ENCODE results near the gene SERINC2.
"Not testable (repeated sequence)": the region's sequence is repeated elsewhere in the genome, so short reads cannot be mapped to it uniquely, and the experiment has no call there.

The SERINC2 gene

DNA sequence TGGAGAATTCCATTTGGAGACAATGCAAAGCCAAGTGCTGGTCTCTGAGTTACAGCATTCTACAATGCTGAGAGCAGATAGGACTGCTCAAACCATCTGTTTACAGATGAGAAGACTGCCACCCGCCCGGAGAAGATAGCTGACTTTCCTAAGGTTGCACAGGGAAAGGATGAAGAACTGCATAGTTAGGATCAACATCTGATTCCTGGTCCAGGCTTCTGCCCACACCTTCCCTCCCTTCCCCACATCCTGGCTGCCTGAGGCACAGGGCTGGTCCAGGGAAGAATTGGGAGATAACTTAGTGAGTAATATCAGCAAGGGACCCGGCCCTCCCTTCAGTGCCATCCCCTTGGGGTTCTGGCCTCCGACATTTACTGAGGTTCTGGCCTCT, 2.0 kb downstream of the SERINC2 start:
- no peak for DNase-seq (ENCODE audit: low spot score)

DNA sequence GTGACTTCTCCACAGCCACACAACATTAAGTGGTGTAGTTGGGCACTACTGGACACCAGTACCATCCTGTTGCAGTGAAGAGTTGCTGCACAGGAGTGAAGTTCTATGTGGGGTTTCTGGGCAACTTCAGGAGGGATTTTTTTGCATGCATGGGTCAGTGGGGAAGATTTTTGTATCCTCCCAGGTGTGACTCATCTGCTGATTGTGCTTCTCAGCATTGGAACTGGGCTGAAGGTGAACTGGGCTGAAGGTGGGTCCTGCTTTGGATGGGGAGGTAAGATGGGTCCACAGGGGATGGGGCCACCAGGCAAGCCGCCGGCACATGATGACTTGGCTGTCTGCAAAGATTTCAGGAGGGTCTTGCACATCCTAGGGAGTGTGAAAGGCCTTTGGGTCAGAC, 2.6 kb downstream of the SERINC2 start:
- no peak for DNase-seq (ENCODE audit: low spot score)

GRCh38 chr1:31416101-31416736, 3.2 kb downstream of the SERINC2 start:
- DNase-seq (ENCODE audit: low spot score): no peak

- DNase-seq (ENCODE audit: low spot score): no peak
Measured at GRCh38 chr1:31417148-31417547, 4.1 kb downstream of the SERINC2 start.

- DNase-seq (ENCODE audit: low spot score): no peak
Measured at GRCh38 chr1:31418626-31419323, 5.8 kb downstream of the SERINC2 start.

DNA sequence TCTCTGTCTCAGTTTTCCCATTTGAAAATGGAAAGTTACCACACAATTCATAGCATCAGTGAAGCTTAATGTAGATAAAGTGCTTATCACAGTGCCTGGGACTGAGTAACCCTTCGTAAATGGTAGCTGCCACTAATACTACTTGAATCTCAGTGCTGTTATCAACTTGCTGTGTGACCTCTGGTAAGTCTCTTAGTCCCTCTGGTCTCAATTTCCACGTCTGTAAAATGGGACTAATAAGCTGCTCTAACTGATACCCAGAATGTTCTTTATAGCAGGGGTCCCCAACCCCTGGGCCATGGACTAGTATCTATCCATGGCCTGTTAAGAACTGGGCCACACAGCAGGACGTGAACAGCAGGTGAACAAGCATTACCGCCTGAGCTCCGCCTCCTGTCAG, 7.7 kb downstream of the SERINC2 start:
- DNase-seq (ENCODE audit: low spot score): no peak

DNA sequence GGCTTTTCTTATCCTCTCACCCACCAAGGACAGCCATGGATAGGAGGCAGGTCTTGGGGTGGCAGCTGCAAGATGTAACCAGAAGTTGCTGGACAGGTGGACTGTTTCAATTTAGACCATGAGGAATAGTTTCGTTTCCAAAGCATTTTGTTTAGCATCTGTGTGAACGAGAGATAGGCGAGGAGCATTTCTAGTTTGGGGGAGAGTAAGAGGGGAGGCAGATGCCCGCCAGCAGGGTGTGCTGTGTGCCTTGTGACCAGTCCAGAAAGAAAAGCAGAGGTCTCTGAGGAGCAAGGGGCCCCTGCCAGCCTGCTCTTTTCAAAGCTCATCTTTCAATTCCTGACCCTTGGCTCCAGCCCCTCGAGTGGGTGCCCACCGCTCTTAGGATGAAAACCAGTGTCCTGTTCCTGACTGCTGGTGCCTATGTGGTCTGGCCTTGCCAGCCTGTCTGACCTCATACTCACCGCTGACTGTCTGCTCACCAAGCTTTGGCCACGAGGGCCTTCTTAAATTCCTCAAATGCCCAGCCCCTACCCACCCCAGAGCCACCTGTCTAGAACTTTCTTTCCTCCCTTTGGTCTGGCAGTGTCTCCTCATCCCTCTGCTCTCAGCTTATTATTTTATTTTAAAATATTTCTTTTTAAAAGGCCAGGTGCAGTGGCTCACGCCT, 8.5 kb downstream of the SERINC2 start:
- no peak for DNase-seq (ENCODE audit: low spot score)

DNA sequence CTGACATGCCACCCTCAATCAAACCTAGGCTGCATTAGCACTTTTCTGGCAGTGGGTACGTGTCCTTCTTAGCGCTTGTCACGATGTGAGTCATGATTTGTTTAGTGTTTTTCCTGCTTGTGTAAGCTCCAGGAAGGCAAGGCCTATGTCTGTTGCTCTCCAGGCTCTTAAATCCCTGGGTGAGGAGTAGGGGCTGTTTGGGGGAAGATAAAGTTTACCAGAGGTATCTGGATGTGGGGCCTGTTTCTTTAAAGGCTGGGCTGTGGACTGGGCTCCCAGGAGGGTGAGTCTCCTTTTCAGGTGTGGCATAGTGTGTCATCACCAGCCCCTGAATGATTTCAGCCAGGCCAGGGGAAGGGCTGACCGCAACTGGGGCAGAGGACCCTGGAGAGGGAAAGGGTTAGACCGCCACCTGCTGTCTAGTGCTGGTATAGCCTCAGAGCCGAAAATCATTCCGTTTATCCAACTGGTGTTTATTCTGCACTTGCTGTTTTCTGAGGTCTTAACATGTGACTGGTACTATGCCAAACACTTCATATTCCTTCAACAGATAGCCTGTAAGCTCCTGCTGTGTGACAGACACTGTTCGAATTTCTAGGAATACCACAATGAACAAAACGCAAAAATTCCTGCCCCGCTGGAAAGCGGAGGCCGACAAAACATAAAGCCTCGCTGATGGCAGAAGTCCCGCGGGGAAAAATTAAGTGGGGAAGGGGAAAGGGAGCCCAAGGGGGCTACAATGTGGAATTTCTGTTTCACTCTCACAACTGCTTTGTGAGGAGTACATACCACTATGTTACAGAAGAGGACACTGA, 9.7 kb downstream of the SERINC2 start:
- peak; percentile 70 for DNase-seq (ENCODE audit: low spot score)

GRCh38 chr1:31423418-31423947, 10.5 kb downstream of the SERINC2 start:
- DNase-seq (ENCODE audit: low spot score): no peak

DNA sequence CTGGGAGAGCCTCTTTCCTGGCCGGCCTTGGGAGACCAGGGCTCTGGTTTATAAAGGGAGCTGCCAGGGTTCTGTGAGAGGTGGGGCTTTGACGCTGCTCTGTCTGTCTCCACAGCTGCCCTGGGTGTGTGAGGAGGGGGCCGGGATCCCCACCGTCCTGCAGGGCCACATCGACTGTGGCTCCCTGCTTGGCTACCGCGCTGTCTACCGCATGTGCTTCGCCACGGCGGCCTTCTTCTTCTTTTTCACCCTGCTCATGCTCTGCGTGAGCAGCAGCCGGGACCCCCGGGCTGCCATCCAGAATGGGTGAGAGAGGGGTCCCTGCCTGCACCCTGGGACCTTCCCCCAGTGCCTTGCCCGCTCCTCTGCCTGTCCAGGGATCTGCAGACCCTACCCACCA, 11.6 kb downstream of the SERINC2 start:
- no peak for DNase-seq (ENCODE audit: low spot score)

- no peak for DNase-seq (ENCODE audit: low spot score)
Measured at GRCh38 chr1:31425301-31426081, 12.5 kb downstream of the SERINC2 start.

GRCh38 chr1:31426249-31426922, 13.4 kb downstream of the SERINC2 start:
- DNase-seq (ENCODE audit: low spot score): no peak

DNA sequence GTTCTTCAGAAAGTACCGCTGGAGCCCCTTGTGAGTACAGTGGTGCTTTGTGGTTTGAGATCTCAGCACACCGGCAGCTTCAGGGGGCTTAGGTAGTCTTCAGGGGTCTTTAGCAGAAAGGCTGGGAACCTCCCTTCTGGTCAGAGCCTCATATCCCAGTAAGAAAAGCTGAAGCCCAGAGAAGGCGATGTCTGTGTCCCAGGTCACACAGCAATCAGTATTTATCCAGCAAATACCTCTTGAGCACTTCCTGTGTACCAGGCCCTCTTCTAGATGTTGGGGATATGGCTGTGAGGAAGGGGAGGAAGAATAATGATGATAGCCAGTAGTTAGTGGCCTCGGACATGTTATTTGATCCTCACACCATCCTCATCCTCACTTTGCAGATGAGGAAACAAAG, 14.3 kb downstream of the SERINC2 start:
- DNase-seq (ENCODE audit: low spot score): no peak

DNA sequence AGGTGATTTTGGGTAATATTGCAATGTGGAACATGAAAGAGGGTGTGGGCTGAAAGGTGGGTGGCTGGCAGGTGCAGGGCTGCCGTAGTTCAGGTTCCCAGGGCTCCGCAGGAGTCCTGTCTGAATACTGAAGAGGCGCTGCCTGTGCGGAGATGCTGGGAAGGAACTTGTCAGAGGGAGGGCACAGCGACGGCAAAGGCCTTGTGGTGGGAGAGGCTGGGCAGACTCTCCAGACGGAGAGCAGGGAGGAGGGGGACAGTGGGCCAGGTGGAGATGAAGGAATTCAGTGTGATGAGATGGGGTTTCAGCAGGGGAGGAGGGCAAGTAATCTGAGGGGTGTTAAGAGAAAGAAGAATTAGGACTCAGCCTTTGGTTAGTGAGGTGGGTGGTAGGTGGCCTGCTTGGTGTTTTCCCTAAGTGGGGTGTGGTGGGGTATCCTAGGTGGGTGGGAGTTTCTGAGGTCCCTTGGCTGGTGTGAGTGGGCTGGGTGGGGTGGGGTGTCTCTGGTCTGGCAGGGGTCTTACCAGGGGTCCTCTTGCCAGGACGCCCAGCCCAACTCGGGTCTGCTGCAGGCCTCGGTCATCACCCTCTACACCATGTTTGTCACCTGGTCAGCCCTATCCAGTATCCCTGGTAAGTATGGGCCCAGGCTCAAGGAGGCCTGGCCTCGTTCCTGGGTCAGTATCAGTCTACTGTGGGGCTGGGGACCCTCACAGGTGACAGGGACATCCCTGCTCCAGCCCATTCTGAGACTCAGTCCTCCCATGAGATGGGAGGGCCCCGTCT, 15.6 kb downstream of the SERINC2 start:
- no peak for DNase-seq (ENCODE audit: low spot score)

- DNase-seq (ENCODE audit: low spot score): no peak
Measured at GRCh38 chr1:31429583-31429982, 16.6 kb downstream of the SERINC2 start.

DNA sequence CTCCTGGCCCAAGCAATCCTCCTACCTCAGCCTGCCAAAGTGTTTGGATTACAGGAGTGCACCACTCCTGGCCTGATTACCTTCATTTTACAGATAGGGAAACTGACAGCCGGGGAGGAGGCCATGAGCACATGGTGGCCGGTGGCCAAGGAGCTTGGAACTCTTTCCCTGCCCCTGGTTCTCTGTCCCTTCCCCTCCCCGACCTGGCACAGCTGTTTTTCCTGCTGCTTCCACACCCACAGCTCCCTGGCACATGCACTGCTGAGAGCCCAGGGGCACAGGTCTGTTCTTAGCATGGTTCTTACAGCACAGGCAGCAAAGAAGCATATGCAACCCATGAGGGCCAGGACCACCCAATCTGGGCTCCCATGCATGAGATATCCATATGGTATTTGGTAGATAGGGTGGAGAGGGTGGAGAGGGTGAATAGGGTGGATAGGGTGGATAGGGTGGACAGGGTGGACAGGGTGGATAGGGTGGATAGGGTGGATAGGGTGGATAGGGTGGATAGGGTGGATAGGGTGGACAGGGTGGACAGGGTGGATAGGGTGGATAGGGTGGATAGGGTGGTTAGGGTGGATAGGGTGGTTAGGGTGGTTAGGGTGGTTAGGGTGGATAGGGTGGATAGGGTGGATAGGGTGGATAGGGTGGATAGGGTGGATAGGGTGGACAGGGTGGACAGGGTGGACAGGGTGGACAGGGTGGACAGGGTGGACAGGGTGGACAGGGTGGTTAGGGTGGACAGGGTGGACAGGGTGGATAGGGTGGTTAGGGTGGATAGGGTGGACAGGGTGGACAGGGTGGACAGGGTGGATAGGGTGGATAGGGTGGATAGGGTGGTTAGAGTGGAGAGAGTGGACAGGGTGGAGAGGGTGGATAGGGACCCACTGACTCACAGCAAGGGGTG, 18.6 kb downstream of the SERINC2 start:
- not testable (repeated sequence) for DNase-seq (ENCODE audit: low spot score)

- no peak for DNase-seq (ENCODE audit: low spot score)
Measured at GRCh38 chr1:31432592-31433395, 19.8 kb downstream of the SERINC2 start.

GRCh38 chr1:31433396-31433930, 20.4 kb downstream of the SERINC2 start:
- DNase-seq (ENCODE audit: low spot score): no peak

Data from activated CD4-positive, alpha-beta T cell treated with anti-CD3 and anti-CD28 coated beads, Interleukin-2, Interleukin-4, amounts not matched to agents 100 ng/mL and 50 ng/mL, durations not matched to agents 16 hours and 8 hours (primary cell).